Epidermal melanocyte (primary cell): ENCODE results near the gene HEBP2.
A peak's percentile ranks its signal among the peaks of the same experiment; 100 is the strongest.
"Not testable (repeated sequence)": the region's sequence is repeated elsewhere in the genome, so short reads cannot be mapped to it uniquely, and the experiment has no call there.

Experiments
- DNase-seq: peaks from one replicate; pipeline ENCODE4 v3.0.0; 2011; ENCODE audit warnings: low spot score; ENCODE audit not compliant: insufficient read length

HEBP2 gene

GRCh38 chr6:138403801-138404665, at the start of gene HEBP2:
TSS of gene HEBP2 (plus strand) at chr6:138404223. CDS start at chr6:138404496, 273 bp downstream.
- DNase-seq, result peak; percentile 58

DNA sequence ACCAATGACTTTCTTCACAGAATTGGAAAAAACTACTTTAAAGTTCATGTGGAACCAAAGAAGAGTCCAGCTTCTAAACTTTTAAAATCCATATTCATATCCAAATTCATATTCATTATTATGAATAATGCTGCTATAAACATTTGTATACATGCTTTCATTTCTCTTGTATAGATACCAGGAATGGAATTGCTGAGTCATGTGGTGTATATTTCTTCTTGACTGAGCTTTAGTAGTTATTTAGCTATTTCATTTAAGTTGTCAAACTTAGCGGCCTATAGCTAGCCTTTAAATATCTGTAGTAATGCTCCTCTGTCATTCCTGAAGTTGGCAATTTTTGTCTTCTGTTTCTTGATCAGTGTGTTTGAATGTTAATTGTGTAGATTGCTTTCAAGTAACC, 46.1 kb upstream of the HEBP2 start:
- DNase-seq, result no peak

DNA sequence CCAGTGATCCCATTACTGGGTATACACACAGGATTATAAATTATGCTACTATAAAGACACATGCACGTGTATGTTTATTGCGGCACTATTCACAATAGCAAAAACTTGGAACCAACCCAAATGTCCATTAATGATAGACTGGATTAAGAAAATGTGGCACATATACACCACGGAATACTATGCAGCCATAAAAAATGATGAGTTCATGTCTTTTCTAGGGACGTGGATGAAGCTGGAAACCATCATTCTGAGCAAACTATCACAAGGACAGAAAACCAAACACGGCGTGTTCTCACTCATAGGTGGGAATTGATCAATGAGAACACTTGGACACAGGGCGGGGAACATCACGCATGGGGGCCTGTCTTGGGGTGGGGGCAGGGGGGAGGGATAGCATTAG, 35.3 kb upstream of the HEBP2 start:
- DNase-seq, result not testable (repeated sequence)

GRCh38 chr6:138370631-138371451, 33.2 kb upstream of the HEBP2 start:
- no peak for DNase-seq

GRCh38 chr6:138371452-138371711, 32.6 kb upstream of the HEBP2 start:
- DNase-seq, result no peak

DNA sequence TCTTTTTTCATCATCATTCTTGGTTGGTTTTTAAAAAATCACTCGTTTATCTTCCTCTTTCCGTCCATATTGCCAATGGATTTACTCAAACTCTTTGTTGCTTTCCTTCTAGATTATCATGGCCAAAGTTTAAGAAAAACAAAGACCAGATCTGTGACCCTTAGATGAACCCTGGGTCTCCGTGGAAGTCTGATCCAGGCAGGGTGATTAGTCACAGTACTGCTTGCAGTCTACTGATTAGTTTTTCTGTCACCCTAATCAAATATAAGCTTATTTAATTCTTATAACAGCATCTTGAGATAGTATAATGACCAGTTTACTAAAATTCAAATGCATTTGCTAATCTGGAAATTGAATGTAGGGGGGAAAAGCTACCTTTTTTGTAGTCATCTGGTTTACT, 32.3 kb upstream of the HEBP2 start:
- DNase-seq, result no peak

- DNase-seq, result no peak
Measured at GRCh38 chr6:138372711-138373463, 31.1 kb upstream of the HEBP2 start.

GRCh38 chr6:138374230-138374629, 29.8 kb upstream of the HEBP2 start:
- DNase-seq, result no peak

- no peak for DNase-seq
Measured at GRCh38 chr6:138374815-138375214, 29.2 kb upstream of the HEBP2 start.

GRCh38 chr6:138377042-138377441, 27.0 kb upstream of the HEBP2 start:
- no peak for DNase-seq

DNA sequence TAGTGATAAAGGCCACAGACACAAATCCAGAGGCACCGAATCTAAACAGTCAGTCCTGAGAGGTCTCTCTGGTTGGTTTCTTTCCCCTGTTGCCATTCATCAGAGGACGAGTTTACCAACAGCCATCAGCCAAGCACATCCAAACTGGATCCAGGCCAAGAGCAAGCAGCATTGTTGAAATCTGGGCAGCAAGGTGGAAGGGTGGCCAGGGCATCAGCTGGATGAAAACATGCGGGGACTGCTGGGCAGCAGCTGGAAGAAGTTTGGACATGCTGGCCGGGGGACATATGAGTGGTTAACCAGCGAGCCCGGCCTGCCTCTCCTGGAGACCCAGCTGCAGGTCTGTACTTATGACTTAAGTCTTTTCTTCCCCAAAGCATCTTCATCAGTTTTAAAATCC, 26.2 kb upstream of the HEBP2 start, which contains the start of gene SMIM28:
SMIM28 (plus strand) TSS at position 62 of the 400 bp plus-strand sequence; CDS start at position 230, 168 bp downstream.
- DNase-seq, result no peak

DNA sequence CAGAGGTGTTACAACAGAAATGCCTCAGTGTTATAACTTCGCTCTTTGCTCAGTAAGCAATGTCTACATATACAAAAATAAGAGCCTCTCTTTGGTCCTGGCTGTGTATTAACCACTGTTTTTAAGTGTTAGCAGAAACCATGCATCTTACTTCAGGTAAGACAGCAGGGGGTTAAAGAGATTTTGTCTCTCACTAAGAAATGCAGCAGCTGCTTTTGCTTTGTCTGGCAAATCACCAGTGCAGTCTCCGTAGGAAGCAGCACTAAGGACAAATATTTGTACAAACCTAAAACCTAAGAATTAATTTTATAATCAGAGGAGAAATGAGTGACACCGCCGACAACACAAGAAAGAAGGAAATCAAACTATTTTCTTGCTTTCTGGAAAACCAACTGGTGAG, 25.6 kb upstream of the HEBP2 start:
- DNase-seq, result no peak

DNA sequence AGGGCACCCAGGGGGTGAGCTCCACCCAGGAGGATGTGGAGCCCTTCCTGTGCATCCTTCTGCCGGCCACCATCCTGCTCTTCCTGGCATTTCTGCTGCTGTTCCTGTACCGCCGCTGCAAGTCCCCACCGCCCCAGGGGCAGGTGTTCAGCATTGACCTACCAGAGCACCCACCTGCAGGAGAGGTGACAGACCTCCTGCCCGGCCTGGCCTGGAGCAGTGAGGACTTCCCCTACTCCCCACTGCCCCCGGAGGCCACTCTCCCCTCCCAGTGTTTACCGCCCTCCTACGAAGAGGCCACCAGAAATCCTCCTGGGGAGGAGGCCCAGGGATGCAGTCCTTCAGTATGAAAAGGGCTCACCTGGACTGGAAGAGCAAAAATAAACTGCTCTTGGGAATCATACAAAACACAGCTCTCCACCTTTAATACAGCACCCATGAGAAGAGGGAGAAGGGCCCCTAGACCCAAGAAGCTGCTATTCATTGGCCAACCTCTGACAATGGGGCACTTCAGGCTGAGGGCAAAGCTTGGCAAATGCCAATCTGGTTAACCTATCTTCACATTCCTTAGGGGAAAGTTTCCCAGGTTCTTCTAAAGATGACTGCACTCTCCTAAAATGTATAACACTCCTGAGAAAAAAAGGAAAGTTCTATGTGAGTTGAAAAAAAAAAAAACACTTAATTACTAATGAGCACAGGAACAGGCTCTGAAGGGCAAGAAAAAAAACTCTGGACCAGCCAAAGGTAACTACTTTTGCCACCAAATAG, 21.3 kb upstream of the HEBP2 start:
- no peak for DNase-seq

DNA sequence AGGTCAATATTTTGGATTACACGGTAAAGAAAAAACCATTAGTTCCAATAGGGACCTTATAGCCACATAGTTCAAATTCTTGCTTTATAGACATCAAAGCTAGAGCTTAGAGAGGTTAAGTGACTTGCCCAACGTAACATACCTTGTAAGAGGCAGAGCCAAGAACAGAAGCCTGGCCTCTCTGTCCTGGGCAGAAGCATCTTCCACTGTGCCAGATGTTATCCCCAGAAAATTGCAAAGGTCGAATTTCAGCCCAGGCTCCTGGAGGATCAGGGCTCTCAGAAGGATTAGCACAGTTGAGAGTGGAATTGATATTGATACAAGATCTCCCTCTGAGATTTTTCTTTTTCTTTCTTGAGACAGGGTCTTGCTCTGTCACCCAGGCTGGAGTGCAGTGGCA, 20.2 kb upstream of the HEBP2 start:
- DNase-seq, result no peak

DNA sequence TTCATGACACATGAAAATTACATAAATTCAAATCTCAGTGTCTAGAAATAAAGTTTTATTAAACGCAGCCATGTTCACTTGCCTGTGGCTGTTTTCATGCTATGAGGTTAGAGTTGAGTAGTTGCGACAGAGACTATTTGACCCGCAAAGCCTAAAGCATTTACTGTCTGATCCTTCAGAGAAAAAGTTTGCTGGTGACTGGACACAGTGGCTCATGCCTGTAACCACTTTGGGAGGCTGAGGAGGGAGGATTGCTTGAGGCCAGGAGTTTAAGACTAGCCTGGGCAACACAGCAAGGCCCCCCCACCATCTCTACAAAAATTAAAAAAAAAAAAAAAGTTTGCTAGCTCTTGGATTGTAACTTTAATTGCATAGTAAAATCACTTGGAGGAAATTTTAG, 17.1 kb upstream of the HEBP2 start:
- no peak for DNase-seq

GRCh38 chr6:138387577-138388368, 16.2 kb upstream of the HEBP2 start:
- no peak for DNase-seq

- DNase-seq, result no peak
Measured at GRCh38 chr6:138389551-138389950, 14.5 kb upstream of the HEBP2 start.

- DNase-seq, result no peak
Measured at GRCh38 chr6:138393871-138394783, 9.9 kb upstream of the HEBP2 start.

- no peak for DNase-seq
Measured at GRCh38 chr6:138396709-138397108, 7.3 kb upstream of the HEBP2 start.
